H1 (cell line): ENCODE measurements around the gene MELTF. TPM values are rescaled to one million over a fixed set of nuclear protein-coding genes. Genes with fewer than 3 reads are reported as not detected.

ENCODE experiments used
- CTCF ChIA-PET: fragments of 300-600 bp; sonication (Branson Sonifier 250); formaldehyde crosslinking; loops from one replicate; lab custom pipeline; 2021; ENCODE audit not compliant: partially characterized antibody; lab: Charles Lee
- POLR2A ChIA-PET: fragments of 300-600 bp; sonication (Branson Sonifier 250); formaldehyde crosslinking; loops from one replicate; lab custom pipeline; 2021; ENCODE audit warnings: inconsistent platforms; ENCODE audit not compliant: partially characterized antibody; lab: Charles Lee
- DNase-seq, 2 experiments: peaks; one replicate each; pipeline versions ENCODE4 v3.0.0 to v3.0.0-alpha.2; 2010 to 2022; ENCODE audit warnings: low spot score in 2 of 2, low read depth in 1 of 2, mixed read lengths in 1 of 2
- FAIRE-seq: peaks from 2 replicates; lab custom pipeline; 2011; peaks lifted over from hg19 to GRCh38; lab: Jason Lieb, UNC
- H2AFZ ChIP-seq: 2 replicates; pipeline ENCODE4 v1.8.1; 2012; ENCODE audit warnings: low read length, inconsistent platforms
- H2AK5ac ChIP-seq: 2 replicates; pipeline ENCODE4 v1.6.1; 2013; ENCODE audit warnings: low read depth, low read length
- H2BK120ac ChIP-seq: replicated peaks from 2 replicates; pipeline ENCODE3; 2013; ENCODE audit warnings: low read depth, low read length, inconsistent platforms
- H2BK12ac ChIP-seq: 2 replicates; pipeline ENCODE4 v1.6.1; 2013; ENCODE audit warnings: low read depth, low read length
- H2BK15ac ChIP-seq: 2 replicates; pipeline ENCODE4 v1.6.1; 2013; ENCODE audit warnings: low read length
- H2BK20ac ChIP-seq: 2 replicates; pipeline ENCODE4 v1.6.1; 2013; ENCODE audit warnings: low read length
- H2BK5ac ChIP-seq: 2 replicates; pipeline ENCODE4 v1.6.1; 2013; ENCODE audit warnings: low read depth, low read length
- H3K14ac ChIP-seq: 2 replicates; pipeline ENCODE4 v1.6.1; 2013; ENCODE audit warnings: inconsistent platforms; ENCODE audit not compliant: insufficient read length
- H3K18ac ChIP-seq: 2 replicates; pipeline ENCODE4 v1.6.1; 2013; ENCODE audit warnings: low read length; ENCODE audit errors: extremely low read depth
- H3K23ac ChIP-seq: 2 replicates; pipeline ENCODE4 v1.6.1; 2013; ENCODE audit warnings: inconsistent platforms; ENCODE audit not compliant: insufficient read length
- H3K23me2 ChIP-seq: 2 replicates; pipeline ENCODE4 v1.6.1; 2013; ENCODE audit warnings: low read depth, low read length
- H3K27ac ChIP-seq: 2 replicates; pipeline ENCODE4 v1.6.1; 2011; ENCODE audit warnings: low read depth, low read length, inconsistent platforms
- H3K27me3 ChIP-seq, 4 experiments: replicated peaks in 1 of 4; 1 replicate in 1 of 4; 2 replicates in 3 of 4; pipeline versions ENCODE4 v1.6.1 to v1.8.1; 2011 to 2013; ENCODE audit warnings: low read length in 3 of 4, mild to moderate bottlenecking in 3 of 4, inconsistent platforms in 2 of 4, mixed read lengths in 2 of 4, moderate library complexity in 1 of 4; ENCODE audit not compliant: control insufficient read depth in 3 of 4, insufficient read depth in 3 of 4; ENCODE audit errors: extremely low read depth in 1 of 4
- H3K36me3 ChIP-seq, 4 experiments: 2 replicates each; pipeline versions ENCODE4 v1.6.1 to v1.8.1; 2011 to 2013; ENCODE audit warnings: mild to moderate bottlenecking in 4 of 4, low read length in 3 of 4, moderate library complexity in 2 of 4, control low read depth in 1 of 4, inconsistent platforms in 1 of 4; ENCODE audit not compliant: insufficient read depth in 4 of 4, control insufficient read depth in 2 of 4
- H3K4ac ChIP-seq: replicated peaks from 2 replicates; pipeline ENCODE3; 2013; ENCODE audit warnings: low read length, low read depth, mixed read lengths, inconsistent platforms; ENCODE audit not compliant: insufficient read length
- H3K4me1 ChIP-seq, 4 experiments: replicated peaks in 1 of 4; 1 replicate in 1 of 4; 2 replicates in 3 of 4; pipeline versions ENCODE4 v1.6.1 to v1.8.1; 2011 to 2013; ENCODE audit warnings: low read length in 3 of 4, inconsistent platforms in 2 of 4, mixed read lengths in 1 of 4; ENCODE audit not compliant: insufficient read depth in 4 of 4, control insufficient read depth in 3 of 4
- H3K4me2 ChIP-seq, 2 experiments: 2 replicates each; pipeline versions ENCODE4 v1.6.1 to v1.8.1; 2011 to 2013; ENCODE audit warnings: low read depth in 2 of 2, low read length in 2 of 2, control low read depth in 1 of 2, inconsistent platforms in 1 of 2, mild to moderate bottlenecking in 1 of 2; ENCODE audit not compliant: insufficient read depth in 1 of 2
- H3K4me3 ChIP-seq, 4 experiments: fragments of 200-600, 300-600 bp in 1 of 4; sonication (generic), shearing (Covaris generic), sonication (Bioruptor Twin) in 1 of 4; 2 replicates each; pipeline versions ENCODE4 v1.5.1 to v1.8.1; 2011 to 2016; ENCODE audit warnings: low read length in 4 of 4, low read depth in 3 of 4, control low read depth in 2 of 4, inconsistent platforms in 2 of 4, mild to moderate bottlenecking in 2 of 4, mixed read lengths in 1 of 4, moderate library complexity in 1 of 4; ENCODE audit not compliant: insufficient read depth in 2 of 4; ENCODE audit errors: extremely low read depth in 1 of 4
- H3K56ac ChIP-seq: replicated peaks from 2 replicates; pipeline ENCODE3; 2013; ENCODE audit warnings: low read depth, mild to moderate bottlenecking, mixed read lengths, low read length, inconsistent platforms; ENCODE audit not compliant: insufficient read length
- H3K79me1 ChIP-seq: 2 replicates; pipeline ENCODE4 v1.6.1; 2013; ENCODE audit warnings: low read depth, low read length, control low read depth
- H3K79me2 ChIP-seq, 2 experiments: 2 replicates each; pipeline versions ENCODE4 v1.6.1 to v1.8.1; 2012 to 2013; ENCODE audit warnings: low read length in 2 of 2, mild to moderate bottlenecking in 2 of 2, inconsistent platforms in 1 of 2; ENCODE audit not compliant: insufficient read depth in 2 of 2, control insufficient read depth in 1 of 2
- H3K9ac ChIP-seq, 4 experiments: replicated peaks in 1 of 4; 1 replicate in 1 of 4; 2 replicates in 3 of 4; pipeline versions ENCODE4 v1.6.1 to v1.8.1; 2011 to 2013; ENCODE audit warnings: low read depth in 3 of 4, low read length in 3 of 4, control low read depth in 2 of 4, mild to moderate bottlenecking in 2 of 4, moderate library complexity in 2 of 4, inconsistent platforms in 1 of 4; ENCODE audit errors: extremely low read depth in 1 of 4
- H3K9me3 ChIP-seq, 2 experiments: 2 replicates each; pipeline versions ENCODE4 v1.6.1 to v1.8.1; 2012 to 2013; ENCODE audit warnings: mild to moderate bottlenecking in 2 of 2, moderate library complexity in 2 of 2, control low read depth in 1 of 2, inconsistent platforms in 1 of 2, low read depth in 1 of 2, low read length in 1 of 2, mixed read lengths in 1 of 2; ENCODE audit not compliant: insufficient read depth in 2 of 2
- H4K20me1 ChIP-seq, 2 experiments: replicated peaks in 1 of 2; 2 replicates each; pipeline versions ENCODE3 to v1.8.1; 2011 to 2013; ENCODE audit warnings: inconsistent platforms in 2 of 2, low read length in 2 of 2, mild to moderate bottlenecking in 1 of 2; ENCODE audit not compliant: insufficient read depth in 2 of 2, control insufficient read depth in 1 of 2
- H4K5ac ChIP-seq: 2 replicates; pipeline ENCODE4 v1.6.1; 2013; ENCODE audit warnings: low read length, low read depth, mixed read lengths, inconsistent platforms; ENCODE audit not compliant: insufficient read length
- H4K8ac ChIP-seq: 2 replicates; pipeline ENCODE4 v1.8.0; 2013; ENCODE audit warnings: mild to moderate bottlenecking, moderate library complexity, low read length, inconsistent platforms; ENCODE audit not compliant: insufficient read depth; ENCODE audit errors: extremely low read depth
- H4K91ac ChIP-seq: replicated peaks from 2 replicates; pipeline ENCODE3; 2013; ENCODE audit warnings: low read length, mixed read lengths, inconsistent platforms; ENCODE audit not compliant: insufficient read length
- EZH2 ChIP-seq: fragments of 200-600 bp; sonication (generic); IDR thresholded peaks from 2 replicates; pipeline ENCODE4 v1.7.1; 2012; ENCODE audit warnings: low read depth, mild to moderate bottlenecking, moderate library complexity, low read length, inconsistent platforms; ENCODE audit not compliant: severe bottlenecking
- GABPA ChIP-seq: IDR thresholded peaks from 2 replicates; pipeline ENCODE4 v1.6.1; 2011; ENCODE audit warnings: mild to moderate bottlenecking, low read length, moderate library complexity, borderline replicate concordance; ENCODE audit not compliant: insufficient read depth
- MAFK ChIP-seq: IDR thresholded peaks from 2 replicates; pipeline ENCODE4 v1.6.1; 2012; ENCODE audit warnings: low read depth, mild to moderate bottlenecking, improper control_type of control experiment, low read length
- NRF1 ChIP-seq: IDR thresholded peaks from 2 replicates; pipeline ENCODE4 v1.6.1; 2011; ENCODE audit warnings: mild to moderate bottlenecking, low read depth, low read length, improper control_type of control experiment
- RFX5 ChIP-seq: IDR thresholded peaks from 2 replicates; pipeline ENCODE4 v1.6.1; 2011; ENCODE audit warnings: low read depth, low read length, improper control_type of control experiment, borderline replicate concordance
- RNF2 ChIP-seq: fragments of 200-900, 300-1000 bp; sonication (generic); IDR thresholded peaks from 2 replicates; pipeline ENCODE4 v1.7.1; 2016; ENCODE audit warnings: borderline replicate concordance, low read depth, mild to moderate bottlenecking, antibody characterized with exemption, low read length; ENCODE audit not compliant: poor library complexity, severe bottlenecking; ENCODE audit errors: missing control alignments
- SP1 ChIP-seq: IDR thresholded peaks from 2 replicates; pipeline ENCODE4 v1.6.1; 2011; ENCODE audit warnings: low read depth, low read length
- SP2 ChIP-seq: IDR thresholded peaks from 2 replicates; pipeline ENCODE4 v1.6.1; 2012; ENCODE audit warnings: mild to moderate bottlenecking, low read length, inconsistent platforms
- SRF ChIP-seq: IDR thresholded peaks from 2 replicates; pipeline ENCODE4 v1.6.1; 2011; ENCODE audit warnings: mild to moderate bottlenecking, low read depth, low read length, moderate library complexity
- SUZ12 ChIP-seq: fragments of 200-600 bp; sonication (generic); IDR thresholded peaks from 2 replicates; pipeline ENCODE4 v1.6.1; 2012; ENCODE audit warnings: mild to moderate bottlenecking, inconsistent platforms, low read length, moderate library complexity, mixed read lengths
- TAF1 ChIP-seq: IDR thresholded peaks from 2 replicates; pipeline ENCODE4 v1.6.1; 2011; ENCODE audit warnings: mild to moderate bottlenecking, low read depth, low read length
- TAF7 ChIP-seq: optimal IDR thresholded peaks from 2 replicates; pipeline ENCODE3; 2011; ENCODE audit warnings: low read depth, mild to moderate bottlenecking, inconsistent platforms, low read length, moderate library complexity, borderline replicate concordance
- WGBS, 2 experiments: shearing (Covaris generic) in 1 of 2; methylation state at CpG; one replicate each; pipeline versions ENCODE4 v1.1.6 to v1.1.7; 2013 to 2015; ENCODE audit warnings: low lambda C conversion rate in 2 of 2, mixed read lengths in 2 of 2, inconsistent platforms in 1 of 2, low coverage in 1 of 2, missing lambda C conversion rate in 1 of 2; ENCODE audit not compliant: insufficient replicate concordance in 2 of 2, insufficient coverage in 1 of 2, insufficient read length in 1 of 2; ENCODE audit errors: extremely low coverage in 1 of 2, missing lambda C conversion rate in 1 of 2; 5-methylcytosine and 5-hydroxymethylcytosine counted together
- polyA plus RNA-seq, 7 experiments: library from polyadenylated mRNA; depleted of rRNA in 3 of 7; stranded (reverse) in 5 of 7; unstranded in 2 of 7; fragments of >200 nt in 5 of 7; fragments of 200-250 nt in 2 of 7; gene quantifications; 1 replicate in 5 of 7; 2 replicates in 1 of 7; 4 replicates in 1 of 7; pipeline versions ENCODE4 v1.2.1 to v1.2.3, GENCODE V29; 2011 to 2013; ENCODE audit warnings: missing spikeins in 2 of 7, mixed read lengths in 2 of 7
- total RNA-seq: library from RNA; stranded (reverse); fragmentation: NEBNext Ultra II Directional; extraction: Animal tissue kit (Norgen Biotek cat#: 25700); gene quantifications from 2 replicates; pipeline ENCODE4 v1.2.1, GENCODE V29; 2021
- TF ChIP-seq, protein P1 (sequence below): IDR thresholded peaks from 2 replicates; pipeline ENCODE4 v1.6.1; 2012; ENCODE audit warnings: inconsistent platforms

The MELTF gene
- total and polyA plus RNA-seq, 2 of the 8 experiments (the other 6 are each of a cell fraction or from before 2014, with no cell fraction given): 1.7 to 3.5 TPM

GRCh38 chr3:197040658-197041057, 11.0 kb upstream of the MELTF start:
- H4K20me1 ChIP-seq: no peaks in the 10 kb centered on the region
- no peak overlapping the region for H3K23ac ChIP-seq
- no peaks in the 10 kb centered on the region for H3K27me3 ChIP-seq
- CTCF ChIA-PET: interaction anchor here (0.6 to 1.6 kb wide), 4 partner anchors 10 to 512 kb away, joined by 3 to 6 read pairs (median 3); no protein-coding TSS in a partner anchor
- H4K91ac ChIP-seq: no peak overlapping the region
- no peak overlapping the region for H3K56ac ChIP-seq
- no peak overlapping the region for H2BK12ac ChIP-seq
- H3K4me1 ChIP-seq: no peaks in the 10 kb centered on the region
- no peaks in the 10 kb centered on the region for H3K79me2 ChIP-seq
- H2AK5ac ChIP-seq: no peak overlapping the region
- no peaks in the 10 kb centered on the region for H3K23me2 ChIP-seq
- DNase-seq (no peak), FAIRE-seq (no peak)
- H2BK15ac ChIP-seq: no peak overlapping the region
- no peak overlapping the region for H3K4ac ChIP-seq
- H2AFZ ChIP-seq: no peak overlapping the region
- 77% methylated on average over 4 of the region's 4 CpGs; no CpG with 5 or more reads in 1 of the 2 experiments for WGBS, 2 experiments
- H3K9ac ChIP-seq: no peak overlapping the region
- H3K36me3 ChIP-seq: peaks cover 0 to 9% (median 3%) of the 10 kb centered on the region in 4 experiments; a peak in 4 of 8 replicates
- H4K5ac ChIP-seq: no peak overlapping the region
- H3K9me3 ChIP-seq: no peaks in the 10 kb centered on the region
- H3K4me2 ChIP-seq: no peak overlapping the region
- no peak overlapping the region for H3K18ac ChIP-seq
- POLR2A ChIA-PET: interaction anchor here (0.9 kb wide), 1 partner anchor 12 kb away, joined by 3 read pairs; no protein-coding TSS in a partner anchor
- H2BK5ac ChIP-seq: no peak overlapping the region
- no peak overlapping the region for H2BK120ac ChIP-seq
- H3K4me3 ChIP-seq: no peak overlapping the region
- no peaks in the 10 kb centered on the region for H3K79me1 ChIP-seq
- no peak overlapping the region for H3K14ac ChIP-seq
- H2BK20ac ChIP-seq: no peak overlapping the region
- H4K8ac ChIP-seq: no peak overlapping the region
- no peak overlapping the region for H3K27ac ChIP-seq
- TF ChIP-seq TAF7: no peak
- TF ChIP-seq SP2: no peak
- TF ChIP-seq GABPA: no peak
- TF ChIP-seq SRF: no peak
- no peak for TF ChIP-seq MAFK
- TF ChIP-seq, protein P1, sequence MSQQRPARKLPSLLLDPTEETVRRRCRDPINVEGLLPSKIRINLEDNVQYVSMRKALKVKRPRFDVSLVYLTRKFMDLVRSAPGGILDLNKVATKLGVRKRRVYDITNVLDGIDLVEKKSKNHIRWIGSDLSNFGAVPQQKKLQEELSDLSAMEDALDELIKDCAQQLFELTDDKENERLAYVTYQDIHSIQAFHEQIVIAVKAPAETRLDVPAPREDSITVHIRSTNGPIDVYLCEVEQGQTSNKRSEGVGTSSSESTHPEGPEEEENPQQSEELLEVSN: no peak
- no peak for TF ChIP-seq SP1
- no peak for TF ChIP-seq NRF1
- no peak for TF ChIP-seq SUZ12
- TF ChIP-seq RFX5: no peak
- no peak for TF ChIP-seq RNF2
- TF ChIP-seq EZH2: no peak
- no peak for TF ChIP-seq TAF1
